ENCODE results near the gene SLC47A1. TPM values are rescaled to one million over a fixed set of nuclear protein-coding genes. Genes with fewer than 3 reads are reported as not detected.

The SLC47A1 gene
- total and polyA plus RNA-seq, 2 of the 13 experiments (the other 11 are each of a cell fraction or from before 2014, with no cell fraction given), result 42.1 to 67.5 TPM

- ChIA-PET CTCF (ENCODE audit: low intra/inter-chr PET ratio, low total read pairs) (no interaction called here), POLR2A (interaction anchor here (1.0 to 4.2 kb wide), 8 partner anchors 11 to 439 kb away, joined by 3 to 43 read pairs (median 4); partner anchors contain the start of genes AKAP10, ALDH3A2, B9D1 and MAPK7)
- Histone ChIP-seq H2AFZ (ENCODE audit: low read length) (no peak overlapping the region), H3K4me1 (ENCODE audit: insufficient read depth, low read length) (peaks cover 67% of the 10 kb centered on the region), H4K20me1 (ENCODE audit: insufficient read depth, low read length) (no peaks in the 10 kb centered on the region), H3K9ac (ENCODE audit: insufficient read depth, low read depth, low read length) (peak overlapping the region; percentile 16), H3K4me3 (replicated peaks in 1 of 3; ENCODE audit: insufficient read depth in 1 of 3, low read depth in 2 of 3, low read length in 3 of 3) (peak overlapping the region in 1 of 3 experiments; percentile 38; a peak in 2 of 6 replicates), H3K9me3 (ENCODE audit: low read length) (no peaks in the 10 kb centered on the region), H3K27ac (ENCODE audit: extremely low read length, insufficient read depth, low read length) (peak overlapping the region; percentile 78), H3K79me2 (ENCODE audit: insufficient read depth, low read length) (peaks cover 79% of the 10 kb centered on the region), H3K4me2 (ENCODE audit: low read depth, low read length) (peak overlapping the region; percentile 87), H3K36me3 (replicated peaks in 1 of 2; ENCODE audit: control insufficient read depth in 1 of 2, insufficient read depth in 2 of 2, low read length in 2 of 2) (peaks cover 8 to 24% of the 10 kb centered on the region in 2 experiments; a peak in 4 of 5 replicates), H3K27me3 (ENCODE audit: control insufficient read depth in 1 of 2, insufficient read depth in 2 of 2, low read length in 2 of 2) (no peaks in the 10 kb centered on the region)
- 97% methylated on average over 4 of the region's 7 CpGs for WGBS (ENCODE audit: low lambda C conversion rate)
- no peak; the same call in 2 of the 3 replicates for ATAC-seq
- intact Hi-C loops (cut with micrococcal nuclease; ENCODE audit: unreplicated experiment) (loop anchor here (5.0 kb wide), 1 partner anchor 108 kb away; the partner anchor contains the start of gene ALDH3A2), in situ Hi-C loops (cut with HindIII; ENCODE audit: extremely low pct_ligation_motif_present, low pct_unique_long_range_greater_than_20kb) (no loop called here)
- no TSS peak for BruUV-seq (replicated peaks)
- no peak for FAIRE-seq
- no peak for DNase-seq (ENCODE audit: low spot score)
- TF ChIP-seq AHR (CRISPR knock-in tag; IDR thresholded peaks at IDR 0.05), result 0 out of 2 replicates have a peak, but pooled peaks have one; percentile 15
- TF ChIP-seq MEIS2 (CRISPR knock-in tag; IDR thresholded peaks at IDR 0.05), result 0 out of 2 replicates have a peak, but pooled peaks have one; percentile 8
- 0 out of 2 replicates have a peak, but pooled peaks have one; percentile 4 for TF ChIP-seq ZMAT3 (CRISPR knock-in tag; conservative IDR thresholded peaks at IDR 0.05)
- TF ChIP-seq ZNF605 (CRISPR knock-in tag; IDR thresholded peaks at IDR 0.05), result no peak
- TF ChIP-seq STAT6 (CRISPR knock-in tag; IDR thresholded peaks at IDR 0.05; ENCODE audit: borderline replicate concordance), result peak; percentile 20; the same call in 1 of the 2 replicates
- TF ChIP-seq ZNF687 (CRISPR knock-in tag; IDR thresholded peaks at IDR 0.05), result peak; percentile 15; the same call in 1 of the 2 replicates
- TF ChIP-seq EEA1 (CRISPR knock-in tag; IDR thresholded peaks at IDR 0.05; ENCODE audit: borderline replicate concordance), result 0 out of 2 replicates have a peak, but pooled peaks have one; percentile 30
- 0 out of 2 replicates have a peak, but pooled peaks have one; percentile 14 for TF ChIP-seq ZNF350 (CRISPR knock-in tag; IDR thresholded peaks at IDR 0.05; ENCODE audit: borderline replicate concordance, low read depth)
- 0 out of 2 replicates have a peak, but pooled peaks have one; percentile 55 for TF ChIP-seq ZNF354B (CRISPR knock-in tag; IDR thresholded peaks at IDR 0.05)
- TF ChIP-seq HOXA9 (CRISPR knock-in tag; IDR thresholded peaks at IDR 0.05; ENCODE audit: borderline replicate concordance), result no peak
- TF ChIP-seq ZNF264 (CRISPR knock-in tag; IDR thresholded peaks at IDR 0.05), result peak; percentile 7; the same call in 1 of the 2 replicates
- 0 out of 2 replicates have a peak, but pooled peaks have one; percentile 75 for TF ChIP-seq ZNF513 (CRISPR knock-in tag; conservative IDR thresholded peaks at IDR 0.05)
- TF ChIP-seq KDM5B (CRISPR knock-in tag; IDR thresholded peaks at IDR 0.05; ENCODE audit: borderline replicate concordance), result peak; percentile 7; the same call in 1 of the 2 replicates
These were observed 5.4 kb downstream of the SLC47A1 start for GRCh38 chr17:19539040-19539399.
